GM18499 (cell line): ENCODE data around the gene SESN1.
A peak's percentile ranks its signal among the peaks of the same experiment; 100 is the strongest.
"Not testable (repeated sequence)": the region's sequence is repeated elsewhere in the genome, so short reads cannot be mapped to it uniquely, and the experiment has no call there.

Experiments
- ATAC-seq: cut with Tn5 transposase; IDR thresholded peaks from one replicate; pipeline ENCODE4 v1.9.1; 2021; ENCODE audit warnings: moderate number of reproducible peaks; ENCODE audit not compliant: insufficient read depth, unreplicated experiment

The SESN1 gene

DNA sequence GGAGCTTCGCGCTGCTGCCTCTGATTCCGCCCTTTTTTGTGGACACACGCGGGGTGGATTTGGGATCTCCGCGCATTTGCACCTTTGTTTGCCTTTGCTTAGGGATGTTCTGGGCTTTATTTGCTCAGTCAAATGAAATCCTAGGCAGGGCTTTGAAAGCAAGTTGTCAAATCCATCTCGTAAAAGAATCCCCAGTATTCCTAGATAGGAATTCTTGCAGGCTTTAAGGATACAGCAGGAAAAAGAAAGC, 1.1 kb upstream of the SESN1 start:
- ATAC-seq = no peak

GRCh38 chr6:109095036-109095834, 589 bp upstream of the SESN1 start, which contains the start of gene CEP57L1:
TSS of gene CEP57L1 (plus strand) at chr6:109095507. CDS start at chr6:109145222, 49,715 bp downstream.
- ATAC-seq = peak; percentile 47

DNA sequence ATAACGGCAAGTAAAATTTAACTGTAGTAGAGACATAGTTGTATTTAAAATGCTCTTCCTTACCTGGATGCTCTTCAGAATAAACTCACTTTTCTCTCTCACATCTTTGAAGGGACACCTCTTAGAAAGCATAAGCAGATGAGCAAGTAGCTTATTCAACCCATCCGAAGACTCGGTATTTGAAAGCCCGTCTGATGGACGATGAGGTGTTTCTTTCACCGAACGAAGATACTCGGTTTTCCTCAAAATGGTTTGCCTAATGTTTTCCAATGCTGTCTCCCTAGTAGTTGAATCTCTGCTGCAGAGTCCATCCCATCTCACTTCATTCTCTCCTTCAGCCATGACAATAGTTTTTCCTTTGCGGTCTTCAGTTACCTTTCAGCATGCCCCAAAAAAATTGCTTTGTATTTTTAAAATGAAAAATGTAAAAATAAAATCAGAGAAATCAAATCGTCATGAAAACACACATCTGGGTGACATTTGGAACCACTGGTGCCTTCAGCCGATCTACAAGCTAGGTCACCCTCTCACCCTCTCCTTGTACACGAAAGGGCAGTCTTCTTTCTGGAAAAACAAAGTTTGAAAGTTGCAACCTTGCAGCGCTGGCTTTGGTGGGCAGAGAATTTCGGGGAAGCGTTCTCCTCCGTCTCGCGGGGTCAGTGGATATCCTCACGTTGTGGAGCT, 772 bp downstream of the SESN1 start:
- no peak for ATAC-seq

DNA sequence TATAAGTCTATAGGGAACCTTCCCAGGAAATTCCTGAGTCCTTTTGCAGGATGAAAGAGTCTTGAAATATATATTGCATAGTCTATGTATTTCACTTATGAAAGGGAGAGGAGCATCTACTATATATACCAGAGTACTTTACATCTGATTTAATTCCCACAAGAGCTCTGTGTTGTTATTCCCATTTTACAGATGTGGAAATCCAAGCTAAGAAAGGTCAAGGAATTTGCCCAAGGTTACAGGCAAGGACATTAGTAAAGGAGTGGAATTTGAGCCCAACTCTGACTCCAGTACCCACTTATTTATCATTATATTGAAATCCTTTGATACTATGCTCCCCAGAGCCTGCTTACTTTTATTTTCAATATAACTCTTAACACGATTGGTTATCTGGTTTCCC, 2.6 kb downstream of the SESN1 start:
- ATAC-seq = no peak

DNA sequence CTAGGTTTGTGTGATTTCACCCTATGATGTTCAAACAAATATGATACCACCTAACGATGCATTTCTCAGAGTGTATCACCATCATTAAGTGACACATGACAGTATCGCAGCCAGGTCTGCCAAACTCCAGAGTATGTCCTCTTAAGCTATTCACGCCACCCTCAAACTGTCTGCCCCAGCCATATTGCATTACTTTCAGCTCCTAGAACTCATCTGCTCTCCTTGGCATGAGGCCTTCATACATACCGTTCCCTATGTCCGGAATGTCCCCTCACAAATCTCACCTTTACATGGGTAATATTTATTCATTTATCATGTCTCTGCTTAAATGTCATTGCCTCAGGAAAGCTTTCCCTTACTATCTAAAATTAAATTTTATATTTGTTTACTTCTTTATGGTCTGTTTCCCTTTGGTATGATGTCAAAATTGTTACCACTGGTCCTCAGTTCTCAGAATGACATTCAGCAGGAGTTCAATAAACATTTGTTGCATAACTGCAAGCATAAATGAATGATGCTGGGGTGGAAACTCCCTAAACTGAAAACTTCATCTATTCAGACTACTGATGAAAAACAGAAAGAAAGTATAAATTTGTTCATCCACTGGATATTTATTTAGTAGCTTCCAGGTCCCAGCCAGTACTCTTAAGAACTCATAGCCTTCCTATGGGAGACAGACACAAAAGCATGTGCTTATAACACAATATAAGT, 3.2 kb downstream of the SESN1 start:
- ATAC-seq = no peak

- ATAC-seq = no peak
These were observed 5.7 kb downstream of the SESN1 start for GRCh38 chr6:109088995-109089394.

- ATAC-seq = no peak
These were observed 6.9 kb downstream of the SESN1 start for GRCh38 chr6:109087661-109088264.

DNA sequence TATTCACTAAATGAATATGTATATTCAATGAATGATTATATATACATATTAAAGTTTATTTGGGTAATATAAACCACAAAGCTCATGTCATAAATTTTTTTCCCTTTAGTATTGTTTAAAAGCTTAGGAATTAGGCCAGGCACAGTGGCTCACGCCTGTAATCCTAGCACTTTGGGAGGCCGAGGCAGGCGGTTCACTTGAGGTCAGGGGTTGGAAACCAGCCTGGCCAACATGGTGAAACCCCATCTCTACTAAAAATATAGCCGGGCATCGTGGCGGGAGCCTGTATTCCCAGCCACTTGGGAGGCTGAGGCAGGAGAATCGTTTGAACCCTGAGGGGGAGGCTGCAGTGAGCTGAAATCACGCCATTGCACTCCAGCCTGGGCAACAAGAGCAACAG, 10.5 kb downstream of the SESN1 start:
- ATAC-seq = not testable (repeated sequence)

DNA sequence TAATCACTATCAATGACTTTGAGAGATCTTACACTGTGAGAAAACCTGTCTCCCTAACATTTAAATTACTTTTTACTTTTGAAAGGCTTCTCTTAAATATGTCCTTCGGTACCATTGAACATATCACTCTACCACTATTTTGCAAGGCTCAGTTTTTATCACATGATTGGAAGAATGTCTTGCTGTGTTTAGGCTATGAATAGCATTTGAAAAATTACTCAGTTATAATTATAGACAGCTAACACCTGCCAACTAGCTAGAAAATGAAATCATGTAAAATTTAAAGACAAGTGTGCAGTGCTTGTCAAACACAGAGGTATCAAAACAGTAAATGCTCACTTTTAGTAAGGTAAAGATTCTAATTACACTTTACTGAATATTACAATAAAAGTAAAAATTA, 11.0 kb downstream of the SESN1 start:
- no peak for ATAC-seq

DNA sequence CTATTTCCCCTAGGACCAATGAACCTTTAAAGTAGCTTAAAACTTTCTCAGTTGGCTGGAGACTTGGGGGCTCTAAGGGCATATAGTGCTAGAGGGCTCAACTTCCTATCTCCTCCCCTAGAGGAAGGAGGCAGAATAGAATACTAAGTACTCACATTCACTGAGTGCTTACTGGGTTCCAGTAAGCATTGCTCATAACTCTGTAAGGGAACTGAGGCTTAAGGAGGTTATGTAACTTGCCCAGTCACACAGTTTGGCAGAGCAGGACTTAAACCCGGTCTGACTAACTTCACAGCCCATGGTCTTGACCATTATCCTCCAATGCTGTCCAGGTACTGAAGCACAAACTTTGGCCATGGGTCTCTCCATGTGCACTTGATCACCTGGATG, 12.5 kb downstream of the SESN1 start:
- no peak for ATAC-seq

GRCh38 chr6:109081516-109082187, 13.0 kb downstream of the SESN1 start:
- no peak for ATAC-seq

DNA sequence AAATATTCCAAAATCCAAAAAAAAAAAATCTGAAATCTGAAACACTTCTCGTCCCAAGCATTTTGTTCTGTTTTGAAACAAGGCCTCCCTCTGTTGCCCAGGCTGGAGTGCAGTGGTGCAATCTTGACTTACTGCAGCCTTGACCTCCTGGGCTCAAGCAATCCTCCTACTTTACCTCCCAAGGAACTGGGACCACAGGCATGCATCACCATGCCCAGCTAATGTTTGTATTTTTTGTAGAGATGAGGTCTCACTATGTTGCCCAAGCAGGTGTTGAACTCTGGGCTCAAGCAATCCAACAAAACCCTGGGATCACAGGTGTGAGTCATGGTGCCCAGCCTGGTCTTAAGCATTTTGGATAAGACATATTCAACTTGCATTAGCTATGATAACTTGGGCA, 13.6 kb downstream of the SESN1 start:
- no peak for ATAC-seq

- no peak for ATAC-seq
These were observed 14.7 kb downstream of the SESN1 start for GRCh38 chr6:109079981-109080380.

- no peak for ATAC-seq
These were observed 18.3 kb downstream of the SESN1 start for GRCh38 chr6:109076377-109076776.

GRCh38 chr6:109075934-109076333, 18.7 kb downstream of the SESN1 start:
- ATAC-seq = no peak

DNA sequence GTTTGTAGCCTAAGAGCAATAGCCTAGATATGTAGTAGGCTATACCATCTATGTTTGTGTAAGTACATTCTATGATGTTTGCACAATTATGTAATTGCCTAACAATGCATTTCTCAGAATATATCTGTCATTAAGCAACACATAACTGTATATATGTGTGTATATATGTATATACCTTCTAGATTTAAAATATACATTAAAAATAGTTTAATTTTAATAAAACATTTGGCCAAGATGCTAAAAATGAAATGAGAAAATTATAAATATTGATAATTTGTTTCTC, 20.6 kb downstream of the SESN1 start:
- ATAC-seq = no peak

GRCh38 chr6:109073344-109074132, 21.1 kb downstream of the SESN1 start:
- no peak for ATAC-seq

DNA sequence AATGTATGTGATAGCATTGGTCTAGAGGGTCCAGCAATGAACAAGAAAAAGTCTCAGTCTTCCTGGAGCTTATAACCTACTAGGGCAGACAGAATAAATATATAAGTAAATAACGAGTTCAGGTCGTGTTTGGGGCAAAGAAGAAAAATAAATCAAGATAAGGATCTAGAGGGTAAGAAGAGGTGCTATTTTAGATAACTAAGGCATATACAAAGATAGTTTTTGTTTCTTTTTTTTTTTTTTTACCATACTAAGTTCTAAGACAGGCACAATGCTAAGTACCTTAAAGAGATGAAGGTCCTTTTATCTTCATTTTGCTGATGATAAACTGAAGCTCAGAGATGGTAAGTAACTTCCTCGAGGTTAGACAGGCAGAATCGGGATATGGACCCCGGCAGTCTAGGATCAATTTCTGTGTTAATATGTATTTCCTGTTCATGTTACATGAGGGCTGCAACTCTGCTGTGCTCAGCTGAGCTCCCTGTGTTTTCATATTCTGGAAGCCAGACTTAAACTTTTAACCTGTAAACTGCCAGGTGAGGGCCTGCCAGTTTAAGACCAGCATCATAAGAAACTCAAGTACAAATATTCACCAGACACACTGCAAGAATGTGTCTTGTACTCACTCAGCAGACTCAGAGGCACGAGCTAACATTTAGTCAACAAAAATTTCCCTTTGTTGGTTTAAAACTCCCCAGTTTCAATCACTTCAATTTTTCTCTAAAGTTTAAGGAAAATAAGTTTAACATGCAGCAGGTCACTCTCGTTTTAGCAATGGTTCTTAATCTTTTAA, 23.3 kb downstream of the SESN1 start:
- no peak for ATAC-seq

- no peak for ATAC-seq
These were observed 24.9 kb downstream of the SESN1 start for GRCh38 chr6:109069746-109070145.
